GM12891 (cell line): Measurements from ENCODE around the gene CEMP1.
A peak's percentile ranks its signal among the peaks of the same experiment; 100 is the strongest.

Experiments used
- PAX5 ChIP-seq: IDR thresholded peaks from 2 replicates; pipeline ENCODE4 v1.6.1; 2011; ENCODE audit warnings: low read length, moderate library complexity, mild to moderate bottlenecking; ENCODE audit not compliant: insufficient read depth, severe bottlenecking
- POLR2A ChIP-seq: IDR thresholded peaks from 2 replicates; pipeline ENCODE4 v1.6.1; 2011; ENCODE audit warnings: low read depth, low read length, control low read depth
- POLR2AphosphoS5 ChIP-seq: IDR thresholded peaks from 2 replicates; pipeline ENCODE4 v1.6.1; 2011; ENCODE audit warnings: low read depth, low read length, control low read depth
- POU2F2 ChIP-seq: IDR thresholded peaks from 2 replicates; pipeline ENCODE4 v1.6.1; 2011; ENCODE audit warnings: low read depth, mild to moderate bottlenecking, control low read depth, low read length, moderate library complexity
- SPI1 ChIP-seq: IDR thresholded peaks from 2 replicates; pipeline ENCODE4 v1.6.1; 2011; ENCODE audit warnings: low read depth, low read length, control low read depth
- TAF1 ChIP-seq: IDR thresholded peaks from 2 replicates; pipeline ENCODE4 v1.6.1; 2011; ENCODE audit warnings: low read depth, low read length, control low read depth

GRCh38 chr16:2523801-2524231, 7.4 kb downstream of the CEMP1 start:
- no peak for TF ChIP-seq POLR2A
- no peak for TF ChIP-seq TAF1
- 0 out of 2 replicates have a peak, but pooled peaks have one; percentile 32 for TF ChIP-seq POLR2AphosphoS5
- TF ChIP-seq SPI1, result no peak
- TF ChIP-seq POU2F2, result no peak
- TF ChIP-seq PAX5, result no peak
